DND-41 (cell line): Measurements from ENCODE around the gene TXNRD1.
A peak's percentile ranks its signal among the peaks of the same experiment; 100 is the strongest.

ENCODE experiments used
- ATAC-seq: fragments of 200-7000 bp; cut with Tn5 transposase; 3 replicates; pipeline ENCODE4 v1.9.1; 2021; ENCODE audit warnings: low read depth; ENCODE audit not compliant: insufficient read depth
- DNase-seq: peaks from one replicate; pipeline ENCODE4 v3.0.0-alpha.2; 2020
- H2AFZ ChIP-seq: 2 replicates; pipeline ENCODE4 v1.6.0; 2012; ENCODE audit warnings: low read depth, low read length
- H3K27ac ChIP-seq: 2 replicates; pipeline ENCODE4 v1.5.1; 2012; ENCODE audit warnings: low read length, inconsistent platforms
- H3K27me3 ChIP-seq: fragments of 200-600 bp; sonication (generic); 2 replicates; pipeline ENCODE4 v1.6.0; 2012; ENCODE audit warnings: low read length, mild to moderate bottlenecking, inconsistent platforms; ENCODE audit not compliant: insufficient read depth, poor library complexity
- H3K36me3 ChIP-seq: 2 replicates; pipeline ENCODE4 v1.5.1; 2012; ENCODE audit warnings: low read length, inconsistent platforms; ENCODE audit not compliant: insufficient read depth
- H3K4me1 ChIP-seq: 2 replicates; pipeline ENCODE4 v1.5.1; 2012; ENCODE audit warnings: mild to moderate bottlenecking, low read length; ENCODE audit not compliant: insufficient read depth
- H3K4me2 ChIP-seq: 2 replicates; pipeline ENCODE4 v1.6.0; 2012; ENCODE audit warnings: mild to moderate bottlenecking, moderate library complexity, low read length, inconsistent platforms; ENCODE audit not compliant: insufficient read depth
- H3K4me3 ChIP-seq, 2 experiments: fragments of 200-600 bp in 1 of 2; shearing (Covaris generic) in 1 of 2; 2 replicates each; pipeline ENCODE4 v1.5.1; 2012 to 2016; ENCODE audit warnings: inconsistent platforms in 2 of 2, low read length in 2 of 2, mild to moderate bottlenecking in 2 of 2, low read depth in 1 of 2, moderate library complexity in 1 of 2
- H3K79me2 ChIP-seq: 2 replicates; pipeline ENCODE4 v1.6.0; 2012; ENCODE audit warnings: low read length, inconsistent platforms; ENCODE audit not compliant: insufficient read depth
- H3K9ac ChIP-seq: 2 replicates; pipeline ENCODE4 v1.6.0; 2012; ENCODE audit warnings: low read depth, mild to moderate bottlenecking, inconsistent platforms, low read length, moderate library complexity
- H3K9me3 ChIP-seq: 2 replicates; pipeline ENCODE4 v1.5.1; 2012; ENCODE audit warnings: low read length, moderate library complexity, mild to moderate bottlenecking, inconsistent platforms; ENCODE audit not compliant: insufficient read depth, severe bottlenecking
- H4K20me1 ChIP-seq: 2 replicates; pipeline ENCODE4 v1.6.0; 2012; ENCODE audit warnings: low read length; ENCODE audit not compliant: insufficient read depth
- EZH2 ChIP-seq: IDR thresholded peaks from 3 replicates; pipeline ENCODE4 v1.6.1; 2012; ENCODE audit warnings: borderline replicate concordance, low read depth, mild to moderate bottlenecking, moderate library complexity, low read length, inconsistent platforms; ENCODE audit not compliant: severe bottlenecking
- TF ChIP-seq, protein P1 (sequence below): IDR thresholded peaks from 2 replicates; pipeline ENCODE4 v1.5.1; 2012; ENCODE audit warnings: borderline replicate concordance, low read length, moderate library complexity, mild to moderate bottlenecking; ENCODE audit not compliant: poor library complexity, severe bottlenecking; ENCODE audit errors: extremely low read depth

TXNRD1 gene

DNA sequence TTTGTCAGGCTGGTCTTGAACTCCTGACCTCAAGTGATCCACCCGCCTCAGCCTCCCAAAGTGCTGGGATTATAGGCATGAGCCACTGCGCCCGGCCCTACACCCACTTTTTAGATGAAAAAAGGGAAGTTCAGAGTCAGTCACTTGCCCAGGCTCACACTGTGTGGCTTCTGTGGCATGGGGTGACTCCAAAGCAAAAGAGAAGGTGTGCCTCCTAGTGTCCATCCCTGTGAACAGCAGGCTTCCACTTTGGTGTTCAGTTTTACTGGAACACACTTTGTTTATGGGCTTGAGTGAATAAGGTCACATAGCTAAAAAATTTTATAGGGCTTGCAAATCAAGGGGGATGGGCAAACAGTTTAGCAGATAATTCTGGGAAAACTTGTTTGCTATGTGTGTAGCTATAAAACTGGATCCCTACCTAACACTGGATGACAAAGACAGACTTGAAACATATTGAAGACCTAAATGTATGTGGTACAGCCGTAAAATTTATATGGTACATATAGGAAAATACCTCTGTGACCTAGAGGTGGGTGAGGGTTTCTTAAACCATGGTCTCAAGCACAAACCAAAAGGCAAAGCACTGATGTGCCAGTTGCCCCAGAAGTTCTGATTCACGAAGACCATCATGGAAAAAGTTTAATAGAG is 142.9 kb downstream of the TXNRD1 start:
- Histone ChIP-seq H3K27me3 (no peaks in the 10 kb centered on the region), H3K4me1 (no peaks in the 10 kb centered on the region), H3K79me2 (no peaks in the 10 kb centered on the region), H3K9me3 (no peaks in the 10 kb centered on the region), H4K20me1 (no peaks in the 10 kb centered on the region), H3K9ac (no peak overlapping the region), H3K4me3 (no peak overlapping the region), H3K4me2 (no peak overlapping the region), H3K36me3 (no peaks in the 10 kb centered on the region; the same call in 1 of the 2 replicates), H3K27ac (no peak overlapping the region), H2AFZ (no peak overlapping the region)
- TF ChIP-seq, protein P1, sequence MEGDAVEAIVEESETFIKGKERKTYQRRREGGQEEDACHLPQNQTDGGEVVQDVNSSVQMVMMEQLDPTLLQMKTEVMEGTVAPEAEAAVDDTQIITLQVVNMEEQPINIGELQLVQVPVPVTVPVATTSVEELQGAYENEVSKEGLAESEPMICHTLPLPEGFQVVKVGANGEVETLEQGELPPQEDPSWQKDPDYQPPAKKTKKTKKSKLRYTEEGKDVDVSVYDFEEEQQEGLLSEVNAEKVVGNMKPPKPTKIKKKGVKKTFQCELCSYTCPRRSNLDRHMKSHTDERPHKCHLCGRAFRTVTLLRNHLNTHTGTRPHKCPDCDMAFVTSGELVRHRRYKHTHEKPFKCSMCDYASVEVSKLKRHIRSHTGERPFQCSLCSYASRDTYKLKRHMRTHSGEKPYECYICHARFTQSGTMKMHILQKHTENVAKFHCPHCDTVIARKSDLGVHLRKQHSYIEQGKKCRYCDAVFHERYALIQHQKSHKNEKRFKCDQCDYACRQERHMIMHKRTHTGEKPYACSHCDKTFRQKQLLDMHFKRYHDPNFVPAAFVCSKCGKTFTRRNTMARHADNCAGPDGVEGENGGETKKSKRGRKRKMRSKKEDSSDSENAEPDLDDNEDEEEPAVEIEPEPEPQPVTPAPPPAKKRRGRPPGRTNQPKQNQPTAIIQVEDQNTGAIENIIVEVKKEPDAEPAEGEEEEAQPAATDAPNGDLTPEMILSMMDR, result peak; percentile 92
- no peak for TF ChIP-seq EZH2
- peak; percentile 85 for ATAC-seq
- DNase-seq, result peak; percentile 70

DNA sequence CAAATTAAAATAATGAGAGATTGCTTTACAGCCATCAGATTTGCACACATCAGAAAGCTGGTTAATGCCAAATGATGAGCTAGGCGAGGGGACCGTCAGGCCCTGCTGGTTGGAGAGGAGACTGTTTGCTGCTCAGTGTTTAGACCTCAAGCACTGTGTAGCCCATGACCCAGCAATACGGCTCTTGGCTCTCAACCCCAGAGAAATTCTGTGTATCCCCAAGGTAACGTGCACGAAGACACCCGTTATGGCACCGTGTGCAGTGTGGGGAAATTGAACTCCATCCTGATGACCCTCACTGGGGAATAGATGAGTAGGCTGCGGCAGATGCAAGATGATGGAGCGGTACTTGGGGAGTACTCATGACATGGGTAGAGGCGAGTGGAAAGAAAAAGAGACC is 143.6 kb downstream of the TXNRD1 start:
- H3K9ac ChIP-seq, result no peak overlapping the region
- H3K27me3 ChIP-seq, result no peaks in the 10 kb centered on the region
- no peak overlapping the region for H3K27ac ChIP-seq
- no peaks in the 10 kb centered on the region for H3K4me1 ChIP-seq
- H3K4me2 ChIP-seq, result no peak overlapping the region
- ATAC-seq, result no peak
- no peaks in the 10 kb centered on the region; the same call in 1 of the 2 replicates for H3K36me3 ChIP-seq
- H2AFZ ChIP-seq, result no peak overlapping the region
- no peak for DNase-seq
- no peaks in the 10 kb centered on the region for H3K79me2 ChIP-seq
- TF ChIP-seq EZH2, result no peak
- TF ChIP-seq, protein P1, result no peak
- H3K9me3 ChIP-seq, result no peaks in the 10 kb centered on the region
- H3K4me3 ChIP-seq, result no peak overlapping the region
- H4K20me1 ChIP-seq, result no peaks in the 10 kb centered on the region

DNA sequence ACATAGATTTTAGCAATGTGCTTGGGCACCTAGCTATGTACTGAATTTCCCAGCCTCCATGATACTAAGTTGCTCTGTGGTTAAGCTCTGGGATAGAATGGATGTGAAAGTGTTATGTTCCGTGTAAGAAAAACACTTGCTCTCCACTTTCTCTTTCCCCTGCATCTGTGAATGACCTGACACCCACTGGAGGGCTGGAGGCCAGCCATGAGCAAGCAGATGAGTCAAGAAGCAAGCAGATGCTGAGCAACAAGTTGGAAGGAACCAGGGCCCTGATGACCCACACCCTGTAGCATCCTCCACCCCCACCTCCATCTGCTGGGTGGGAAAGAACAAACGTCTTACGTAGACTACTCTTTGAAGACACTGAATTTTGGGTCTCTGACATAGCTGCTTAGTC is 144.6 kb downstream of the TXNRD1 start:
- no peaks in the 10 kb centered on the region for H3K27me3 ChIP-seq
- H2AFZ ChIP-seq, result no peak overlapping the region
- no peaks in the 10 kb centered on the region for H3K79me2 ChIP-seq
- H3K9me3 ChIP-seq, result no peaks in the 10 kb centered on the region
- no peak overlapping the region for H3K4me3 ChIP-seq
- H3K36me3 ChIP-seq, result no peaks in the 10 kb centered on the region; the same call in 1 of the 2 replicates
- H3K27ac ChIP-seq, result no peak overlapping the region
- ATAC-seq (no peak), DNase-seq (no peak)
- TF ChIP-seq, protein P1, result no peak
- no peaks in the 10 kb centered on the region for H4K20me1 ChIP-seq
- H3K4me1 ChIP-seq, result no peaks in the 10 kb centered on the region
- no peak overlapping the region for H3K9ac ChIP-seq
- no peak overlapping the region for H3K4me2 ChIP-seq
